Memory B cell (primary cell): ENCODE data around the gene CAMTA1.

ENCODE experiments used
- ATAC-seq: fragments of 150-1000 bp; cut with Tn5 transposase; 2 replicates; pipeline ENCODE4 v1.10.0; 2021; ENCODE audit warnings: low read depth, mild to moderate bottlenecking, moderate library complexity
- DNase-seq, 2 donors: peaks; one replicate each; pipeline ENCODE4 v3.0.0; 2022; ENCODE audit warnings: low spot score in 2 of 2
- H3K27ac Mint-ChIP-seq: one replicate; pipeline ENCODE4 v1.8.0; 2022; ENCODE audit warnings: mild to moderate bottlenecking, moderate library complexity, mixed read lengths
- H3K27me3 Mint-ChIP-seq: one replicate; pipeline ENCODE4 v1.8.0; 2022; ENCODE audit warnings: mixed read lengths
- H3K36me3 Mint-ChIP-seq: one replicate; pipeline ENCODE4 v1.8.0; 2022; ENCODE audit warnings: mild to moderate bottlenecking, mixed read lengths
- H3K4me1 Mint-ChIP-seq: one replicate; pipeline ENCODE4 v1.8.0; 2022; ENCODE audit warnings: mixed read lengths
- H3K4me3 Mint-ChIP-seq: one replicate; pipeline ENCODE4 v1.8.0; 2022; ENCODE audit warnings: mild to moderate bottlenecking, moderate library complexity, mixed read lengths
- H3K9me3 Mint-ChIP-seq: one replicate; pipeline ENCODE4 v1.8.0; 2022; ENCODE audit warnings: mixed read lengths

CAMTA1 gene

GRCh38 chr1:7528386-7529198, 743.3 kb downstream of the CAMTA1 start:
- Mint-ChIP-seq H3K27me3 (peaks cover 8% of the 10 kb centered on the region), H3K4me1 (no peaks in the 10 kb centered on the region), H3K36me3 (no peaks in the 10 kb centered on the region), H3K4me3 (no peak overlapping the region), H3K9me3 (no peaks in the 10 kb centered on the region), H3K27ac (no peak overlapping the region)
- ATAC-seq (no peak), DNase-seq (no peak)

- Mint-ChIP-seq H3K27me3 (peaks cover 6% of the 10 kb centered on the region), H3K27ac (no peak overlapping the region), H3K4me1 (no peaks in the 10 kb centered on the region), H3K4me3 (no peak overlapping the region), H3K36me3 (no peaks in the 10 kb centered on the region), H3K9me3 (no peaks in the 10 kb centered on the region)
- DNase-seq (no peak), ATAC-seq (no peak)
Measured at GRCh38 chr1:7529917-7530316, 744.7 kb downstream of the CAMTA1 start.

GRCh38 chr1:7531562-7532340, 746.5 kb downstream of the CAMTA1 start:
- no peaks in the 10 kb centered on the region for H3K9me3 Mint-ChIP-seq
- H3K4me1 Mint-ChIP-seq: no peaks in the 10 kb centered on the region
- DNase-seq (no peak), ATAC-seq (no peak)
- H3K27ac Mint-ChIP-seq: no peak overlapping the region
- no peak overlapping the region for H3K4me3 Mint-ChIP-seq
- H3K36me3 Mint-ChIP-seq: no peaks in the 10 kb centered on the region
- H3K27me3 Mint-ChIP-seq: peaks cover 2% of the 10 kb centered on the region

GRCh38 chr1:7533006-7533405, 747.8 kb downstream of the CAMTA1 start:
- DNase-seq (no peak), ATAC-seq (no peak)
- no peaks in the 10 kb centered on the region for H3K9me3 Mint-ChIP-seq
- H3K36me3 Mint-ChIP-seq: no peaks in the 10 kb centered on the region
- no peak overlapping the region for H3K27ac Mint-ChIP-seq
- no peak overlapping the region for H3K4me3 Mint-ChIP-seq
- no peaks in the 10 kb centered on the region for H3K4me1 Mint-ChIP-seq
- peaks cover 2% of the 10 kb centered on the region for H3K27me3 Mint-ChIP-seq

GRCh38 chr1:7534061-7534825, 749.0 kb downstream of the CAMTA1 start:
- H3K4me3 Mint-ChIP-seq: no peak overlapping the region
- H3K4me1 Mint-ChIP-seq: no peaks in the 10 kb centered on the region
- H3K36me3 Mint-ChIP-seq: no peaks in the 10 kb centered on the region
- peaks cover 2% of the 10 kb centered on the region for H3K27me3 Mint-ChIP-seq
- DNase-seq: no peak
- H3K27ac Mint-ChIP-seq: no peak overlapping the region
- no peak for ATAC-seq
- H3K9me3 Mint-ChIP-seq: no peaks in the 10 kb centered on the region

GRCh38 chr1:7535016-7535415, 749.8 kb downstream of the CAMTA1 start:
- no peaks in the 10 kb centered on the region for H3K9me3 Mint-ChIP-seq
- no peaks in the 10 kb centered on the region for H3K36me3 Mint-ChIP-seq
- no peak overlapping the region for H3K27ac Mint-ChIP-seq
- DNase-seq (no peak), ATAC-seq (no peak)
- no peak overlapping the region for H3K4me3 Mint-ChIP-seq
- H3K27me3 Mint-ChIP-seq: peaks cover 2% of the 10 kb centered on the region
- H3K4me1 Mint-ChIP-seq: no peaks in the 10 kb centered on the region

GRCh38 chr1:7535934-7536878, 751.0 kb downstream of the CAMTA1 start:
- no peaks in the 10 kb centered on the region for H3K9me3 Mint-ChIP-seq
- DNase-seq (no peak), ATAC-seq (no peak)
- H3K4me1 Mint-ChIP-seq: no peaks in the 10 kb centered on the region
- no peak overlapping the region for H3K4me3 Mint-ChIP-seq
- peaks cover 2% of the 10 kb centered on the region for H3K27me3 Mint-ChIP-seq
- no peaks in the 10 kb centered on the region for H3K36me3 Mint-ChIP-seq
- H3K27ac Mint-ChIP-seq: no peak overlapping the region

- Mint-ChIP-seq H3K27me3 (peaks cover 2% of the 10 kb centered on the region), H3K36me3 (no peaks in the 10 kb centered on the region), H3K27ac (no peak overlapping the region), H3K4me1 (no peaks in the 10 kb centered on the region), H3K4me3 (no peak overlapping the region), H3K9me3 (no peaks in the 10 kb centered on the region)
- DNase-seq (no peak), ATAC-seq (no peak)
Measured at GRCh38 chr1:7536891-7537591, 751.8 kb downstream of the CAMTA1 start.

GRCh38 chr1:7538033-7538432, 752.8 kb downstream of the CAMTA1 start:
- ATAC-seq: no peak
- Mint-ChIP-seq H3K27me3 (no peaks in the 10 kb centered on the region), H3K9me3 (no peaks in the 10 kb centered on the region), H3K36me3 (no peaks in the 10 kb centered on the region), H3K27ac (no peak overlapping the region), H3K4me3 (no peak overlapping the region), H3K4me1 (no peaks in the 10 kb centered on the region)
- no peak for DNase-seq

GRCh38 chr1:7538849-7539768, 753.9 kb downstream of the CAMTA1 start:
- no peaks in the 10 kb centered on the region for H3K4me1 Mint-ChIP-seq
- no peak for ATAC-seq
- no peak overlapping the region for H3K4me3 Mint-ChIP-seq
- H3K36me3 Mint-ChIP-seq: no peaks in the 10 kb centered on the region
- no peak for DNase-seq
- no peak overlapping the region for H3K27ac Mint-ChIP-seq
- no peaks in the 10 kb centered on the region for H3K27me3 Mint-ChIP-seq
- H3K9me3 Mint-ChIP-seq: no peaks in the 10 kb centered on the region

GRCh38 chr1:7539769-7540175, 754.5 kb downstream of the CAMTA1 start:
- Mint-ChIP-seq H3K27ac (no peak overlapping the region), H3K27me3 (no peaks in the 10 kb centered on the region), H3K9me3 (no peaks in the 10 kb centered on the region), H3K36me3 (no peaks in the 10 kb centered on the region), H3K4me1 (no peaks in the 10 kb centered on the region), H3K4me3 (no peak overlapping the region)
- no peak for ATAC-seq
- no peak for DNase-seq

GRCh38 chr1:7540816-7541215, 755.6 kb downstream of the CAMTA1 start:
- Mint-ChIP-seq H3K27me3 (no peaks in the 10 kb centered on the region), H3K36me3 (no peaks in the 10 kb centered on the region), H3K9me3 (no peaks in the 10 kb centered on the region), H3K4me3 (no peak overlapping the region), H3K27ac (no peak overlapping the region), H3K4me1 (no peaks in the 10 kb centered on the region)
- ATAC-seq (no peak), DNase-seq (no peak)
